B cell (primary cell): ENCODE measurements around the gene SLC25A39. TPM values are rescaled to one million over a fixed set of nuclear protein-coding genes. Genes with fewer than 3 reads are reported as not detected.
"Not testable (repeated sequence)": the region's sequence is repeated elsewhere in the genome, so short reads cannot be mapped to it uniquely, and the experiment has no call there.

Source experiments
- ATAC-seq: fragments of 200-7000 bp; cut with Tn5 transposase; one replicate; pipeline ENCODE4 v1.10.0; 2021; ENCODE audit warnings: low read depth, mild to moderate bottlenecking, moderate number of reproducible peaks, moderate library complexity
- CTCF ChIA-PET: fragments of 350-600 bp; sonication (Branson Sonifier 250); formaldehyde crosslinking; loops from one replicate; lab custom pipeline; 2021; ENCODE audit warnings: antibody characterized with exemption, inconsistent platforms; lab: Charles Lee
- POLR2A ChIA-PET: fragments of 350-600 bp; sonication (Branson Sonifier 250); formaldehyde crosslinking; loops from one replicate; lab custom pipeline; 2021; ENCODE audit warnings: antibody characterized with exemption; lab: Charles Lee
- DNase-seq: peaks from one replicate; pipeline ENCODE4 v3.0.0; 2013
- H2AFZ ChIP-seq: 2 replicates; pipeline ENCODE4 v1.6.1; 2012; ENCODE audit warnings: mild to moderate bottlenecking, low read depth, low read length; ENCODE audit not compliant: insufficient read depth, poor library complexity, severe bottlenecking
- H3K27ac ChIP-seq, 2 donors: 1 replicate in 1 of 2; 2 replicates in 1 of 2; pipeline ENCODE4 v1.5.1; 2012 to 2013; ENCODE audit warnings: low read length in 2 of 2, mild to moderate bottlenecking in 2 of 2, moderate library complexity in 1 of 2
- H3K27me3 ChIP-seq, 4 experiments: fragments of 200-600 bp in 1 of 4; sonication (generic) in 1 of 4; replicated peaks in 1 of 4; 1 replicate in 2 of 4; 2 replicates in 2 of 4; pipeline versions ENCODE4 v1.6.1 to v1.7.0; 2013 to 2016; ENCODE audit warnings: low read length in 3 of 4, mild to moderate bottlenecking in 2 of 4, mixed read lengths in 1 of 4, moderate library complexity in 1 of 4; ENCODE audit not compliant: insufficient read depth in 4 of 4, control insufficient read depth in 3 of 4; ENCODE audit errors: control extremely low read depth in 1 of 4
- H3K36me3 ChIP-seq, 2 experiments: replicated peaks in 1 of 2; 1 replicate in 1 of 2; 2 replicates in 1 of 2; pipeline versions ENCODE4 v1.6.1 to v1.7.1; 2013; ENCODE audit warnings: low read length in 1 of 2; ENCODE audit not compliant: insufficient read depth in 2 of 2, control insufficient read depth in 1 of 2; ENCODE audit errors: control extremely low read depth in 1 of 2, extremely low read depth in 1 of 2
- H3K4me1 ChIP-seq, 2 donors: fragments of 200-600 bp in 1 of 2; sonication (generic) in 1 of 2; 1 replicate in 1 of 2; 2 replicates in 1 of 2; pipeline versions ENCODE4 v1.5.1 to v1.6.1; 2013 to 2017; ENCODE audit warnings: low read length in 2 of 2; ENCODE audit not compliant: control insufficient read depth in 2 of 2, insufficient read depth in 2 of 2
- H3K4me2 ChIP-seq: replicated peaks from 2 replicates; pipeline ENCODE3; 2012; ENCODE audit warnings: mild to moderate bottlenecking, low read depth, low read length; ENCODE audit not compliant: poor library complexity, severe bottlenecking
- H3K4me3 ChIP-seq, 5 experiments: fragments of 200-600 bp in 1 of 5; sonication (generic) in 1 of 5; 1 replicate in 3 of 5; 2 replicates in 2 of 5; pipeline versions ENCODE4 v1.5.1 to v1.7.0; 2011 to 2016; ENCODE audit warnings: low read length in 4 of 5, mild to moderate bottlenecking in 4 of 5, low read depth in 2 of 5, control low read depth in 1 of 5, moderate library complexity in 1 of 5; ENCODE audit not compliant: insufficient read depth in 1 of 5; ENCODE audit errors: control extremely low read depth in 1 of 5, extremely low read depth in 1 of 5
- H3K79me2 ChIP-seq: fragments of 200-600 bp; sonication (generic); one replicate; pipeline ENCODE4 v1.6.0; 2016; ENCODE audit warnings: low read length; ENCODE audit not compliant: control insufficient read depth, insufficient read depth
- H3K9ac ChIP-seq: fragments of 200-600 bp; sonication (generic); 2 replicates; pipeline ENCODE4 v1.6.1; 2017; ENCODE audit warnings: mild to moderate bottlenecking, low read length, moderate library complexity
- H3K9me3 ChIP-seq, 3 donors: one replicate each; pipeline versions ENCODE4 v1.6.1 to v1.7.1; 2013; ENCODE audit warnings: low read length in 2 of 3; ENCODE audit not compliant: control insufficient read depth in 2 of 3, insufficient read depth in 1 of 3; ENCODE audit errors: control extremely low read depth in 1 of 3
- H4K20me1 ChIP-seq: 2 replicates; pipeline ENCODE4 v1.6.0; 2012; ENCODE audit warnings: mild to moderate bottlenecking, low read length; ENCODE audit not compliant: insufficient read depth, control insufficient read depth, poor library complexity, severe bottlenecking
- H3K27ac Mint-ChIP-seq: one replicate; pipeline ENCODE4 v1.8.0; 2021; ENCODE audit warnings: mixed read lengths
- H3K27me3 Mint-ChIP-seq: one replicate; pipeline ENCODE4 v1.8.0; 2021; ENCODE audit warnings: mixed read lengths
- H3K4me1 Mint-ChIP-seq: one replicate; pipeline ENCODE4 v1.8.0; 2021; ENCODE audit warnings: mixed read lengths
- H3K4me3 Mint-ChIP-seq: one replicate; pipeline ENCODE4 v1.8.0; 2021; ENCODE audit warnings: mixed read lengths
- H3K9me3 Mint-ChIP-seq: one replicate; pipeline ENCODE4 v1.8.0; 2022; ENCODE audit warnings: mixed read lengths; ENCODE audit not compliant: insufficient read depth
- CTCF ChIP-seq: fragments of 200-600 bp; IDR thresholded peaks from one replicate; pipeline ENCODE4 v1.8.0; 2022; ENCODE audit warnings: antibody characterized with exemption, mild to moderate bottlenecking
- EZH2 ChIP-seq: IDR thresholded peaks from 2 replicates; pipeline ENCODE4 v1.6.1; 2012; ENCODE audit warnings: borderline replicate concordance, low read depth, mild to moderate bottlenecking, moderate library complexity, low read length; ENCODE audit not compliant: insufficient read depth, poor library complexity, severe bottlenecking
- WGBS: methylation state at CpG from one replicate; pipeline ENCODE4 v1.1.5; 2013; ENCODE audit warnings: missing lambda C conversion rate; ENCODE audit not compliant: insufficient coverage; 5-methylcytosine and 5-hydroxymethylcytosine counted together
- intact Hi-C: fragments of 100-400 bp; cut with micrococcal nuclease; formaldehyde crosslinking; loops from one replicate; pipeline ENCODE4 v1.10.0; 2022
- polyA plus RNA-seq: library from polyadenylated mRNA; depleted of rRNA; stranded (reverse); fragments of >200 nt; gene quantifications from 2 replicates; pipeline ENCODE4 v1.2.3, GENCODE V29; 2012
- total RNA-seq, 2 donors: library from RNA; stranded (reverse); fragments of 120-200 nt in 1 of 2; gene quantifications; 1 replicate in 1 of 2; 2 replicates in 1 of 2; pipeline versions ENCODE4 v1.2.3 to v1.2.4, GENCODE V29; 2013 to 2022

The SLC25A39 gene
- total and polyA plus RNA-seq, 2 donors (not counting 1 experiment from before 2014, with no cell fraction given), result 88.4 to 160 TPM

- no peak overlapping the region for H2AFZ ChIP-seq
- H4K20me1 ChIP-seq, result peaks cover 36% of the 10 kb centered on the region
- H3K27me3 Mint-ChIP-seq, result no peaks in the 10 kb centered on the region
- H3K4me3 ChIP-seq, result no peak overlapping the region
- peaks cover 53% of the 10 kb centered on the region for H3K4me1 Mint-ChIP-seq
- TF ChIP-seq CTCF (no peak), EZH2 (no peak)
- H3K4me1 ChIP-seq, result peaks cover 43 to 57% of the 10 kb centered on the region in 2 donors
- H3K9ac ChIP-seq, result no peak overlapping the region
- DNase-seq, result peak; percentile 91
- peak overlapping the region; percentile 69 to 85 for H3K27ac ChIP-seq
- H3K36me3 ChIP-seq, result peaks cover 0 to 40% of the 10 kb centered on the region in 2 experiments
- H3K9me3 ChIP-seq, result peaks cover 0 to 3% (median 0%) of the 10 kb centered on the region in 3 donors
- peak overlapping the region; percentile 79 for H3K4me2 ChIP-seq
- ChIA-PET POLR2A (interaction anchor here (1.3 to 1.6 kb wide), 5 partner anchors 22 to 131 kb away, joined by 4 to 19 read pairs (median 7); partner anchors contain the start of genes SLC25A39 and UBTF), CTCF (interaction anchor here (1.1 to 10.1 kb wide), 11 partner anchors 10 to 225 kb away, joined by 4 to 117 read pairs (median 12); partner anchors contain the start of genes FAM171A2, HDAC5 and SLC25A39)
- peak overlapping the region; percentile 92 for H3K27ac Mint-ChIP-seq
- H3K27me3 ChIP-seq, result no peaks in the 10 kb centered on the region
- peak; percentile 68 for ATAC-seq
- 17% methylated on average over 9 of the region's 9 CpGs for WGBS
- H3K4me3 Mint-ChIP-seq, result peak overlapping the region; percentile 73
- H3K9me3 Mint-ChIP-seq, result no peaks in the 10 kb centered on the region
- intact Hi-C loops, result loop anchor here (1.0 kb wide), 1 partner anchor 148 kb away; no protein-coding TSS in a partner anchor
- peaks cover 7% of the 10 kb centered on the region for H3K79me2 ChIP-seq
Observed at GRCh38 chr17:44348234-44348987, 23.8 kb upstream of the SLC25A39 start.

GRCh38 chr17:44347206-44348055, 22.8 kb upstream of the SLC25A39 start:
- H3K9ac ChIP-seq, result peak overlapping the region; percentile 16
- H3K36me3 ChIP-seq, result peaks cover 0 to 33% of the 10 kb centered on the region in 2 experiments
- ChIA-PET POLR2A (interaction anchor here (0.6 to 1.6 kb wide), 10 partner anchors 9 to 636 kb away, joined by 3 to 19 read pairs (median 4); partner anchors contain the start of genes SLC25A39 and UBTF), CTCF (interaction anchor here (0.6 to 10.1 kb wide), 14 partner anchors 9 to 286 kb away, joined by 3 to 117 read pairs (median 6); partner anchors contain the start of genes FAM171A2, HDAC5 and SLC25A39)
- not testable (repeated sequence) for H3K9me3 ChIP-seq, H2AFZ ChIP-seq, H3K27me3 ChIP-seq, H3K27me3 Mint-ChIP-seq, H3K79me2 ChIP-seq, H3K9me3 Mint-ChIP-seq, H3K4me3 ChIP-seq
- 15% methylated on average over 9 of the region's 18 CpGs for WGBS
- peak overlapping the region; percentile 94 for H3K27ac Mint-ChIP-seq
- peak overlapping the region; percentile 85 to 89 for H3K27ac ChIP-seq
- peaks cover 40 to 57% of the 10 kb centered on the region in 2 donors for H3K4me1 ChIP-seq
- H3K4me1 Mint-ChIP-seq, result peaks cover 49% of the 10 kb centered on the region
- peak overlapping the region; percentile 96 for H3K4me3 Mint-ChIP-seq
- peak; percentile 6 for ATAC-seq
- DNase-seq, result peak; percentile 72
- H4K20me1 ChIP-seq, result peaks cover 29% of the 10 kb centered on the region
- intact Hi-C loops, result loop anchor here (1.0 kb wide), 1 partner anchor 147 kb away; no protein-coding TSS in a partner anchor
- H3K4me2 ChIP-seq, result peak overlapping the region; percentile 79
